Neural progenitor cell (in vitro differentiated cells): ENCODE data around the gene PPP1R9A. TPM values are rescaled to one million over a fixed set of nuclear protein-coding genes. Genes with fewer than 3 reads are reported as not detected.
A peak's percentile ranks its signal among the peaks of the same experiment; 100 is the strongest.

Experiments used
- DNase-seq: peaks from one replicate; pipeline ENCODE4 v3.0.0-alpha.2; 2016; ENCODE audit warnings: low spot score
- H2AFZ ChIP-seq: fragments of 200-600 bp; sonication (generic); replicated peaks from 2 replicates; pipeline ENCODE4 v1.6.1; 2016; ENCODE audit warnings: antibody characterized with exemption
- H3F3A ChIP-seq: fragments of 200-600 bp; sonication (generic); 2 replicates; pipeline ENCODE4 v1.6.1; 2016; ENCODE audit warnings: antibody characterized with exemption, low read depth
- H3K27ac ChIP-seq: fragments of 200-600 bp; sonication (generic); 2 replicates; pipeline ENCODE4 v1.5.1; 2016; ENCODE audit warnings: mild to moderate bottlenecking
- H3K27me3 ChIP-seq: fragments of 200-600 bp; sonication (generic); 2 replicates; pipeline ENCODE4 v1.6.1; 2016; ENCODE audit warnings: mild to moderate bottlenecking, moderate library complexity
- H3K36me3 ChIP-seq: fragments of 200-600 bp; sonication (generic); 2 replicates; pipeline ENCODE4 v1.5.1; 2016
- H3K4me1 ChIP-seq: fragments of 200-600 bp; sonication (generic); 2 replicates; pipeline ENCODE4 v1.6.1; 2016; ENCODE audit warnings: mixed run types
- H3K4me2 ChIP-seq: fragments of 200-600 bp; sonication (generic); 2 replicates; pipeline ENCODE4 v1.6.1; 2016
- H3K4me3 ChIP-seq: fragments of 200-600 bp; sonication (generic); 2 replicates; pipeline ENCODE4 v1.5.1; 2016
- H3K79me2 ChIP-seq: fragments of 200-600 bp; sonication (generic); 2 replicates; pipeline ENCODE4 v1.6.1; 2016; ENCODE audit warnings: low read depth
- H3K9ac ChIP-seq: fragments of 200-600 bp; sonication (generic); 2 replicates; pipeline ENCODE4 v1.6.1; 2016
- H3K9me3 ChIP-seq: fragments of 200-600 bp; sonication (generic); 2 replicates; pipeline ENCODE4 v1.5.1; 2016; ENCODE audit warnings: low read depth
- H4K20me1 ChIP-seq: fragments of 200-600 bp; sonication (generic); 2 replicates; pipeline ENCODE4 v1.6.1; 2016; ENCODE audit warnings: low read depth
- H3K27ac Mint-ChIP-seq: 3 replicates; pipeline ENCODE4 v1.8.0; 2021; ENCODE audit warnings: mixed read lengths
- H3K27me3 Mint-ChIP-seq: 2 replicates; pipeline ENCODE4 v1.8.0; 2022; ENCODE audit warnings: low read depth, mild to moderate bottlenecking, inconsistent platforms, moderate library complexity, mixed read lengths; ENCODE audit not compliant: insufficient read depth
- H3K36me3 Mint-ChIP-seq: 3 replicates; pipeline ENCODE4 v1.8.0; 2021; ENCODE audit warnings: mixed read lengths
- H3K4me1 Mint-ChIP-seq: 3 replicates; pipeline ENCODE4 v1.8.0; 2021; ENCODE audit warnings: mixed read lengths
- H3K4me3 Mint-ChIP-seq: 3 replicates; pipeline ENCODE4 v1.8.0; 2021; ENCODE audit warnings: mild to moderate bottlenecking, moderate library complexity, mixed read lengths
- H3K9me3 Mint-ChIP-seq: 3 replicates; pipeline ENCODE4 v1.8.0; 2020; ENCODE audit warnings: mixed read lengths
- CTCF ChIP-seq: fragments of 200-600 bp; sonication (generic); IDR thresholded peaks from 2 replicates; pipeline ENCODE4 v1.5.1; 2017; ENCODE audit warnings: antibody characterized with exemption, mild to moderate bottlenecking
- EZH2 ChIP-seq: fragments of 200-600 bp; sonication (generic); IDR thresholded peaks from 2 replicates; pipeline ENCODE4 v1.6.1; 2017; ENCODE audit warnings: antibody characterized with exemption, mild to moderate bottlenecking, moderate library complexity
- EZH2phosphoT487 ChIP-seq: fragments of 200-600 bp; sonication (generic); IDR thresholded peaks from 2 replicates; pipeline ENCODE4 v1.6.1; 2017; ENCODE audit warnings: antibody characterized with exemption
- total RNA-seq: library from RNA; depleted of rRNA; stranded (reverse); fragments of >200 nt; gene quantifications from 2 replicates; pipeline ENCODE4 v1.2.3, GENCODE V29; 2015; ENCODE audit warnings: low replicate concordance

The PPP1R9A gene
- total RNA-seq, 1 donor from 2014 or later: 40.7 TPM

- H3K4me3 Mint-ChIP-seq: no peak overlapping the region
- no peaks in the 10 kb centered on the region for H3K36me3 Mint-ChIP-seq
- peaks cover 39% of the 10 kb centered on the region for H3K4me1 ChIP-seq
- H3K4me1 Mint-ChIP-seq: peaks cover 13% of the 10 kb centered on the region
- no peaks in the 10 kb centered on the region for H3K9me3 ChIP-seq
- peak; percentile 61 for DNase-seq
- no peaks in the 10 kb centered on the region for H3K27me3 Mint-ChIP-seq
- H4K20me1 ChIP-seq: no peaks in the 10 kb centered on the region
- no peaks in the 10 kb centered on the region for H3K27me3 ChIP-seq
- H3F3A ChIP-seq: peaks cover 12% of the 10 kb centered on the region
- no peaks in the 10 kb centered on the region for H3K9me3 Mint-ChIP-seq
- peak overlapping the region; percentile 66 for H3K4me2 ChIP-seq
- no peak overlapping the region for H2AFZ ChIP-seq
- no peak overlapping the region for H3K9ac ChIP-seq
- peak overlapping the region; percentile 80 for H3K27ac ChIP-seq
- TF ChIP-seq EZH2phosphoT487: no peak
- no peak for TF ChIP-seq EZH2
- TF ChIP-seq CTCF: no peak
- H3K79me2 ChIP-seq: peaks cover 46% of the 10 kb centered on the region
- H3K36me3 ChIP-seq: no peaks in the 10 kb centered on the region
- peak overlapping the region; percentile 17 for H3K4me3 ChIP-seq
- H3K27ac Mint-ChIP-seq: no peak overlapping the region
Measured at GRCh38 chr7:95046494-95047240, 139.3 kb downstream of the PPP1R9A start.

GRCh38 chr7:95047291-95047690 is 139.9 kb downstream of the PPP1R9A start:
- no peak for DNase-seq
- peaks cover 39% of the 10 kb centered on the region for H3K4me1 ChIP-seq
- TF ChIP-seq CTCF (no peak), EZH2 (no peak), EZH2phosphoT487 (no peak)

DNA sequence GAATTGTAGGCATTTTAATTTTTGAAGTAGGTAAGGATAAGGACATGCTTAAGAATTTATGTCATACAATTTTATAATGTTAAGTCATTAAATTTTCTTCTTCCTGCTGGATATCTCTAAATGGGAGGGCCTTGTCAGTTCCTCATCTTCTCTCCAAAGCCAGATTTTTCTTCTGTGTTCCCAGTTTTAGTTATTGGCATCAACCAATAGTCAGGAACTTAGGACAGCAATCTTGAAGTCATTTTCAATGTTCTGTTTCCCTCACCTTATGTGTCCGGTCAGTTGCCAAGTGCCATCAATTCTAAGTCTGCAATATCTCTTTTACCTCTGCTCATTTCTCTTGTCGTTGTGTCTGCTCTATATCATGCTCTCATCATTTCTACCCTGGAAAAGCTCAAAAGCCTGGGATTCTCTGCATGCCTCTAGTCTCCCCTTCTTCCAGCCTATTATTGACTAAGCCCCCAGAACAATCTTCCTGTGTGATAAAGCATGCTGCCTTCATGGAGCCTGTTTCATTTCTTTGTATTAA is 145.2 kb downstream of the PPP1R9A start:
- no peak for TF ChIP-seq CTCF
- TF ChIP-seq EZH2phosphoT487: no peak
- no peak for TF ChIP-seq EZH2
- Histone ChIP-seq H3K4me1 (peaks cover 18% of the 10 kb centered on the region), H3K9ac (no peak overlapping the region), H3K27ac (no peak overlapping the region), H3F3A (no peaks in the 10 kb centered on the region), H3K36me3 (no peaks in the 10 kb centered on the region), H3K9me3 (no peaks in the 10 kb centered on the region), H2AFZ (no peak overlapping the region), H3K27me3 (no peaks in the 10 kb centered on the region), H3K4me3 (no peak overlapping the region), H4K20me1 (no peaks in the 10 kb centered on the region), H3K4me2 (no peak overlapping the region), H3K79me2 (peaks cover 52% of the 10 kb centered on the region)
- DNase-seq: no peak
- Mint-ChIP-seq H3K9me3 (no peaks in the 10 kb centered on the region), H3K27me3 (no peaks in the 10 kb centered on the region), H3K4me3 (no peak overlapping the region), H3K36me3 (no peaks in the 10 kb centered on the region), H3K27ac (no peak overlapping the region), H3K4me1 (peaks cover 4% of the 10 kb centered on the region)

More at GRCh38 chr7:95047291-95047690, 139.9 kb downstream of the PPP1R9A start:
- no peak overlapping the region for H3K9ac ChIP-seq
- no peaks in the 10 kb centered on the region for H3K9me3 ChIP-seq
- H3K36me3 ChIP-seq: no peaks in the 10 kb centered on the region
- H3F3A ChIP-seq: peaks cover 12% of the 10 kb centered on the region
- H3K27ac ChIP-seq: peak overlapping the region; percentile 80
- peaks cover 50% of the 10 kb centered on the region for H3K79me2 ChIP-seq
- peak overlapping the region; percentile 39 for H3K27ac Mint-ChIP-seq
- no peaks in the 10 kb centered on the region for H3K27me3 Mint-ChIP-seq
- H3K4me3 ChIP-seq: peak overlapping the region; percentile 17
- no peaks in the 10 kb centered on the region for H3K27me3 ChIP-seq
- no peaks in the 10 kb centered on the region for H3K36me3 Mint-ChIP-seq
- H4K20me1 ChIP-seq: no peaks in the 10 kb centered on the region
- no peaks in the 10 kb centered on the region for H3K9me3 Mint-ChIP-seq
- H3K4me3 Mint-ChIP-seq: no peak overlapping the region
- H3K4me2 ChIP-seq: peak overlapping the region; percentile 66
- H3K4me1 Mint-ChIP-seq: peaks cover 13% of the 10 kb centered on the region
- no peak overlapping the region for H2AFZ ChIP-seq
